Measurements from ENCODE around the gene MAP3K20.
"Not testable (repeated sequence)": the region's sequence is repeated elsewhere in the genome, so short reads cannot be mapped to it uniquely, and the experiment has no call there.

The MAP3K20 gene

DNA sequence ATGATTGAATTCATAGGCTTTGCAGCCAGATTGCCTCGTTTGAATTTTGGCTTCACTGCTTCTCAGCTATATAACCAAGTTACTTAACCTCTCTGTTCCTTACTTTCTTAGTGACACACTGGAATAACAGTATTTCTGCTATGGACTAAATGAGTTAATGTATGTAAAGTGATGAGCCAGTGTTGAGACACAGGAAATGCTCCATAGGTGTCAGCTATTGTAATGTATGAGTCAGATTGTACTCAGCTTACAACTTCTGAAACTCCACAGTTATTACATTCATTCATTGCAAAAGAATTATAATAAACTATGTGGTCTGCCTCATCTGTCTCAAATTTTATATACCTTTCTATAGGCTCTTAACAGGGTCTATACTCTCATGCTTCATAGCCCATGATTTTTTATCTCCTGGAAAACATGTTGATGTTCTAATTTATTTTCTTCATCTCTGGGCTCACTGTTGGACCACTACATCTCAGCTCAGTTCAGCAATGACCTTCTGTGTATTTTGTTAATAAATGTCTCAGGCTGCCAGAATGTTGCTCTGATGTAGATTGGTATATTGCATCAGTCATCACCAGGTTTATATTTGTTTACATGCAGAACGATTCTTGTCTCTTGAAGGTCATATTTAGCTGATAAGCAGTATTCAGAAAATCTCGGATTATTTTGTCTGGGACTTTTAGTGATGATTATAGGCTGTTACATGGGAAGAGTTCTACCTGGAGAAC is 76.2 kb downstream of the MAP3K20 start:
- no peak for TF ChIP-seq CTCF (IDR thresholded peaks at IDR 0.05; ENCODE audit: extremely low read depth, missing control alignments)
- no peak for DNase-seq (ENCODE audit: low spot score)

DNA sequence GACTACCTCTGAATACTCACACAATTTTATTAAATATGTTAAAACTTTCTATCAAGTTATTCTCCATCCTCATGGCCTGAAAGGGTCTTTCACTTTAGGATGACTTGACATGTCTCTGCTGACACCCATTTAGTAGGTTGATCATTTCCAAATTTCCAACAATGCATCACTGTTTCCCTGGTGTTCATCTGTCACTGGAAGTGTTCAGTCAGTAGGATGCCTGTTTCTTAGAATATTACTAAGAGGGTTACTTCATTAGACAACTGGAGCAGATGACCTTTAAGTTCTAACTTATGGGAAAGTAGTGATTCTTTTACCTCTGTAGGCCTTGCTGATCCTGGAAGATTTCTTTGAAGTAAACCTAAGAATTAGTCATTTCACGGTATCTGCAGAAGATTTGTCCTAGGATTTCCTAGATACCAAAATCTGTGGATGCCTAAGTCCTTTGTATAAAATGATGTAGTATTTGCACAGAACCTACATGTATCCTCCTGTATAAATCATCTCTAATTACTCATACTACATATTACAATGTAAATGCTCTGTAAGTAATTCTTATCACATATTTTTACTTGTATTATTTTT is 77.7 kb downstream of the MAP3K20 start:
- DNase-seq (ENCODE audit: low spot score) = no peak
- no peak for TF ChIP-seq CTCF (IDR thresholded peaks at IDR 0.05; ENCODE audit: extremely low read depth, missing control alignments)

- no peak for DNase-seq (ENCODE audit: low spot score)
- TF ChIP-seq CTCF (IDR thresholded peaks at IDR 0.05; ENCODE audit: extremely low read depth, missing control alignments) = no peak
These were observed 82.1 kb downstream of the MAP3K20 start for GRCh38 chr2:173157676-173158293.

DNA sequence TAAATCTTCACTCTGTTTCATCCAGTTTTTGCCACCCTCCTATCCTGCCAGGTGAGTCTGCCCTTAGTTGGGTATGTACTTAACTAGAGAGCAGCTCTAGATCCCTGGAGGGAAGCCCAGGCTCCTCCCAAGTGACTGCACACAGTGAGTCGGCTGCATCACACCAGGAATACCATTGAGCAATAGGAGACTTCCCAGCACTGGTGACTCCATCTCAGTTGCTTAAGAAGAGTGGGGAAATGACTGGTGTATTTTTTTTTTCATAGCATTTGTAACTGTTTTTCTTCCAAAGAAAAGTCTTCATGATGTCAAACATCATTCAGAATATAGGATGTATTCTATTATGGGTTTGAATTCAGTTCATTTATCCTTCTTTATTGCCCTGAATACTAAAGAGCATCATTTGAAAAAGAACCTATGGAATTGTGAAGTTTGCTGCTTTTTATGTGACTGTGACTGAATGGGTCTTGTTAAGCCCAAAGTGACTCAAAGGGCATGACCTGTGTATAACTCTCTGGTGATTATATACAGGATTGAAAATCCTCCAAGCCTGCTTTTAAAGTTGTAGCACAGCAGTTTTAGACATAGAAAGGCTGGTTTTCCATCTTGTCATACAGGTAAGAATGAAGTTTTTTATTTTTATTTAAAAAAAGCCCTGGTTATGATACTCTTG is 84.3 kb downstream of the MAP3K20 start:
- DNase-seq (ENCODE audit: low spot score) = no peak
- TF ChIP-seq CTCF (IDR thresholded peaks at IDR 0.05; ENCODE audit: extremely low read depth, missing control alignments) = no peak

DNA sequence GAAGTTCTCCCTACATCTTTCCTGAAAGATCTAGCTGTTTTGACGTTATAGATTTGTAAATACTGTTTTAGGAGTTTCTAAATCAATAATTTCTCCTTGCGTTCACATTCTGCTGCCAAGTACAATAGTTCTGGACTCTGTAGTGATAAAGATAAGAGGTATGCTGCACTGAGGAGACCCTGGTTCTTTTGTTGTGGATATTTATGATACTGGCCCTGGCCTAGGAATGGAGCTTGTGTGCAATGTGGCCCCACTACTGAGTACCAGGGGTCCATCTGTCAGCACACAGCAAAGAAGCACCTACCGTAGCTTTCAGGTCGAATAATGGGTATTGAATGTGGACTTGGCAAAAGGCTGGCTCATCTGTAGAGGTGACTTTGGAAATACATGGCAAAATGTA is 85.0 kb downstream of the MAP3K20 start:
- no peak for DNase-seq (ENCODE audit: low spot score)
- TF ChIP-seq CTCF (IDR thresholded peaks at IDR 0.05; ENCODE audit: extremely low read depth, missing control alignments) = no peak

DNA sequence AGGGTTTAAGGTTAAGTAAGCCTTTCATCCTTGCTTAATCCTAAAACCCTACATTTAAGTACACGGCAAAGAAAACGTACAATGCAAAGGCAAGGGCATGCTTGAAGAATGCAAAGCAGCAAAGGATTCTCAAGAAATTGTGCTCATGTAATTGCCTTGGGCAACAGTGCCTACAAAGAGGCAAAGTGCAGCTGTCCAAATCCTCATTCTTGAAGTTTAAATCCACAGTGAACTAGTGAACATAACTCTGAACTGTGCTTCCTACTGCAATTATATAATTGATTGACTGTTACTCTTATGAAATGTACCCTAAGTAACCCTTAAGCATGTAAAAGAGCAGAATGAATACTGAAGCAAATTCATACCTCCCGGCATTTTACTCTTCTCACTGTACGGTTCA is 85.4 kb downstream of the MAP3K20 start:
- DNase-seq (ENCODE audit: low spot score) = no peak
- TF ChIP-seq CTCF (IDR thresholded peaks at IDR 0.05; ENCODE audit: extremely low read depth, missing control alignments) = no peak

DNA sequence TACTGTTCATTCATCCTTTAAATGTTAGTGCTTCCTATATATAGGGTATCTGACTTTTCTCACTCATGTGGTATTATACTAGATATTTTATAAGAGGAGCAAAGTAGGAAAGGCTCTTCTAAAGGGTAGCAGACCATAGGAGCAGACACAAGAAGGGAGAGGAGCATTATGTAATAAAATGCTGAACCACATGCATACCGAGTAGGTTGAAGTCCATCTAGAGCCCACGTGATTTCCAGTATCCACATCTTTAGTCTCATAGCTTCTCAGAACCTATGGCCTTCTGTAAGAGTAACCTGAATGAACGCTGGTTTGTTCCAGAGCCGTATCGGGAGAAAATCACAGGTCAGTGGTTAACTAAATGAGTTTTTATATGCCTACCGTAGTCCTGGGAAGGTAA is 85.9 kb downstream of the MAP3K20 start:
- TF ChIP-seq CTCF (IDR thresholded peaks at IDR 0.05; ENCODE audit: extremely low read depth, missing control alignments) = no peak
- DNase-seq (ENCODE audit: low spot score) = no peak

GRCh38 chr2:173163357-173163756 is 87.7 kb downstream of the MAP3K20 start:
- not testable (repeated sequence) for DNase-seq (ENCODE audit: low spot score)

Measured in GM20000 (cell line).